SK-N-SH treated with all-trans-retinoic acid at 6 μM for 48 hours (cell line): ENCODE results near the gene PCID2.
"Not testable (repeated sequence)": the region's sequence is repeated elsewhere in the genome, so short reads cannot be mapped to it uniquely, and the experiment has no call there.

ENCODE experiments used
- ARNTL ChIP-seq: fragments of 450-650 bp; formaldehyde crosslinking; IDR thresholded peaks from 2 replicates; pipeline ENCODE4 v1.5.0; 2020; ENCODE audit warnings: low read depth, mild to moderate bottlenecking, moderate library complexity, borderline replicate concordance
- CREB5 ChIP-seq: fragments of 250-450 bp; sonication (Bioruptor Pico); IDR thresholded peaks from 2 replicates; pipeline ENCODE4 v1.5.1; 2020; ENCODE audit warnings: low read depth, mild to moderate bottlenecking, moderate library complexity
- PATZ1 ChIP-seq: fragments of 250-450 bp; sonication (Bioruptor Pico); IDR thresholded peaks from 2 replicates; pipeline ENCODE4 v1.8.0; 2020; ENCODE audit warnings: mild to moderate bottlenecking, moderate library complexity, borderline replicate concordance
- RARB ChIP-seq: fragments of 250-450 bp; sonication (Bioruptor Pico); IDR thresholded peaks from 2 replicates; pipeline ENCODE4 v1.8.0; 2021; ENCODE audit warnings: mild to moderate bottlenecking, moderate library complexity

GRCh38 chr13:113241623-113242022 is 33.2 kb upstream of the PCID2 start:
- TF ChIP-seq CREB5 (CRISPR knock-in tag); RARB (CRISPR knock-in tag); ARNTL; PATZ1: not testable (repeated sequence)
